ENCODE measurements around the gene GUCY1A1.

DNA sequence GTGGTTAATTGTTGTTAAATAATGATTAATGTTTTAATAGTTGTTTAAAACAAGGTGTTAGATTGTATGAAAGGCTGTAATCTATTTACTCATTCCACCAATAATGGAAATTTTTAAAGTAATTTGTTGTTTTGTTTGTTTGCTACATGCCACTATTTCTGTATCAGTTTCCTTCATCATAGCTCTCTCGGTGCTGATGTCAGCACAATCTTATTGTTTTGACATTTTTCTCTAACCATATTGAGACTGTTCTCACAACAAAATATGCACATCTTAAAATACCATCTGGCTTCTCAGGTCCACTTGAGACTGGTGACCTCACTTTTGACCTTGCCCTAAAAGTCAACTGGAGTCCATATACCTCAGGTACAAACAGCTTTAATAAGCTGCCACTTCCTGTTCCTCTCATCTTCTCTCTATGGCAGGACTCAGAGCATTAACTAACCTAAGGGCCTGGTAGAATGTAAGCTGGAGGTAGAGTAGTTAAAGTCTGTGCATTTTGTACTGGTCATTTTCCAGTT lies 91.2 kb downstream of the GUCY1A1 start:
- TF ChIP-seq, protein P1, sequence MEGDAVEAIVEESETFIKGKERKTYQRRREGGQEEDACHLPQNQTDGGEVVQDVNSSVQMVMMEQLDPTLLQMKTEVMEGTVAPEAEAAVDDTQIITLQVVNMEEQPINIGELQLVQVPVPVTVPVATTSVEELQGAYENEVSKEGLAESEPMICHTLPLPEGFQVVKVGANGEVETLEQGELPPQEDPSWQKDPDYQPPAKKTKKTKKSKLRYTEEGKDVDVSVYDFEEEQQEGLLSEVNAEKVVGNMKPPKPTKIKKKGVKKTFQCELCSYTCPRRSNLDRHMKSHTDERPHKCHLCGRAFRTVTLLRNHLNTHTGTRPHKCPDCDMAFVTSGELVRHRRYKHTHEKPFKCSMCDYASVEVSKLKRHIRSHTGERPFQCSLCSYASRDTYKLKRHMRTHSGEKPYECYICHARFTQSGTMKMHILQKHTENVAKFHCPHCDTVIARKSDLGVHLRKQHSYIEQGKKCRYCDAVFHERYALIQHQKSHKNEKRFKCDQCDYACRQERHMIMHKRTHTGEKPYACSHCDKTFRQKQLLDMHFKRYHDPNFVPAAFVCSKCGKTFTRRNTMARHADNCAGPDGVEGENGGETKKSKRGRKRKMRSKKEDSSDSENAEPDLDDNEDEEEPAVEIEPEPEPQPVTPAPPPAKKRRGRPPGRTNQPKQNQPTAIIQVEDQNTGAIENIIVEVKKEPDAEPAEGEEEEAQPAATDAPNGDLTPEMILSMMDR (IDR thresholded peaks at IDR 0.05 in 8 of 11, conservative IDR thresholded peaks at IDR 0.05 in 3 of 11), result no peak
- no peak for TF ChIP-seq POLR2A (IDR thresholded peaks at IDR 0.05)

Measured in spleen (tissue), 7 donors.